HG03135 (cell line): ENCODE results near the gene HOXD10.

ENCODE experiments used
- ATAC-seq: cut with Tn5 transposase; IDR thresholded peaks from one replicate; pipeline ENCODE4 v1.9.1; 2021; ENCODE audit warnings: mild to moderate bottlenecking, moderate library complexity; ENCODE audit not compliant: unreplicated experiment

HOXD10 gene

DNA sequence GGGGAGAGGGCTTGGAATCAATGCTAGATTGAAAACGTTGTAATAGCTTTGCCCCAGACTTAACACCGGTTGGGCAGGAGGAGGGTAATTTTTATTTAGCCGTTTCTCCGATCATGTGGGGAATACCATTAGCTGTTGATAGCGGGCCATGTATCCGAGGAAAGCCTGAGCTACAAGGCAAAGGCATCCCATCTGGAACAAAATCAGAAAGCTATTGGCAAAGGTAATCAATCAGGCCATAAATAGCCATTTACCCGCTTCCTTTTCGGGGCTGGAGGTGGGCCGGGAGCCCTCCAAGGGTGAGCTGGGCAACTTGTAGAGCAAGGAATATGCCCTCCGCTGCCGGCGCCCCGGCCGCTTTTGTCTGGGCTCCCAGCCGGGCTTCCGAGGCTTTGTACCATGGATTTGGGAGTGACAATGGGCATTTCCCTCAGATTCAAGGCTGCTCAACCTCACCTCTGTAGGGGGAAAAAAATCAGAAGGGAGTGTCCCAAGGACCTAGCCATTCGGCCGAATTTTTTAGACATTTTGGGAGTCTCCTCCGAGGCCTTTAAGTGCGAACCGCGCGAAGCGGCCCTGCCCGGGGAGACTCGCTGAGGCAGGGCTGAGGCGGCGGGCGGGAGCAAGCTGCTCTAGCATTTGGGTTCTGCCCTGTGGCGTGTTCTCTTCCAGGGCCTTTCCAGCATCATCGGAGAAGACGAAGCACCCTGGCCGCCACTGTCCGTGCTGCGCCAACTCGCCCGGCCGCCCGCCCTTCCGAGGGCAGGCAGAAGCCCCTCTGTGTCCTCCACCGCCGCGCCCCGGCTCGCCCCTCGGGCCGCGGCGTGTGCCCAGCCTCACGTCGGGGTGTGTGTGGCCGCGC lies 4.8 kb downstream of the HOXD10 start:
- ATAC-seq, result no peak

DNA sequence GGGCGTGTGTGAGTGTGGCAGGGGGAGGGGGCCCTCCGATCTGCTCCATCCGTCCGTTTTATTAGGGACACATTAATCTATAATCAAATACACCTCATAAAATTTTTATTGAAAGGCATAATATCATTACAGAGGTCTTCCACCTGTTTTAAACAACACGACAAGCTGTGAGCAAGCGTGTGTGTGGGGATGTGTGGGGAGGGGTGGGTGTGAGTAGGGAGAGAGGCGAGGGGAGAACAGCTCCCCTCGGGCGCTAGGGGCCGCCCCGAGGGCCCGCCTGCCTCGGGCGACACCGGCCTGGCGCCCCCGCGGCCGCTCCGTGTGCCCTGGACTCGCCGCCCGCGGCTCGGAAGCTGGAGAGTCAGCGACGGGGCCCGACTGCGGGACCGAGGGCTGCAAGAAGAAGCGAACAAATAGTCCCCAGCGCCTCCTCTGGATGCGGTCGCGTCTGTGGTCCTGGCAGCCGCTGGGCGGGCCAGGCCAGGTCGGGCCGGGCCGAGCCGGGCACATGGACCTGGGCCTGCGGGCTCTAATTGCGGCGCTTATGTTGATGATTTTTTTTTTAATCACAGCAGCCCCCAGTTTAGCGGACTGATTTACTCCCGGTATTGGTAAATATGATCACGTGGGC lies 5.6 kb downstream of the HOXD10 start:
- no peak for ATAC-seq

DNA sequence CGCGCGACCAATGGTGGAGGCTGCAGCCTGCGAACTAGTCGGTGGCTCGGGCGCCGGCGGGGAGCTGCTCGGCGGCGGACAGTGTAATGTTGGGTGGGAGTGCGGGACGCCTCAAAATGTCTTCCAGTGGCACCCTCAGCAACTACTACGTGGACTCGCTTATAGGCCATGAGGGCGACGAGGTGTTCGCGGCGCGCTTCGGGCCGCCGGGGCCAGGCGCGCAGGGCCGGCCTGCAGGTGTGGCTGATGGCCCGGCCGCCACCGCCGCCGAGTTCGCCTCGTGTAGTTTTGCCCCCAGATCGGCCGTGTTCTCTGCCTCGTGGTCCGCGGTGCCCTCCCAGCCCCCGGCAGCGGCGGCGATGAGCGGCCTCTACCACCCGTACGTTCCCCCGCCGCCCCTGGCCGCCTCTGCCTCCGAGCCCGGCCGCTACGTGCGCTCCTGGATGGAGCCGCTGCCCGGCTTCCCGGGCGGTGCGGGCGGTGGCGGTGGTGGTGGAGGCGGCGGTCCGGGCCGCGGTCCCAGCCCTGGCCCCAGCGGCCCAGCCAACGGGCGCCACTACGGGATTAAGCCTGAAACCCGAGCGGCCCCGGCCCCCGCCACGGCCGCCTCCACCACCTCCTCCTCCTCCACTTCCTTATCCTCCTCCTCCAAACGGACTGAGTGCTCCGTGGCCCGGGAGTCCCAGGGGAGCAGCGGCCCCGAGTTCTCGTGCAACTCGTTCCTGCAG lies 6.3 kb downstream of the HOXD10 start, which contains the start of gene HOXD9:
TSS of gene HOXD9 (plus strand) at position 37 of the 728 bp plus-strand sequence. CDS start at position 87, 50 bp downstream.
- no peak for ATAC-seq

DNA sequence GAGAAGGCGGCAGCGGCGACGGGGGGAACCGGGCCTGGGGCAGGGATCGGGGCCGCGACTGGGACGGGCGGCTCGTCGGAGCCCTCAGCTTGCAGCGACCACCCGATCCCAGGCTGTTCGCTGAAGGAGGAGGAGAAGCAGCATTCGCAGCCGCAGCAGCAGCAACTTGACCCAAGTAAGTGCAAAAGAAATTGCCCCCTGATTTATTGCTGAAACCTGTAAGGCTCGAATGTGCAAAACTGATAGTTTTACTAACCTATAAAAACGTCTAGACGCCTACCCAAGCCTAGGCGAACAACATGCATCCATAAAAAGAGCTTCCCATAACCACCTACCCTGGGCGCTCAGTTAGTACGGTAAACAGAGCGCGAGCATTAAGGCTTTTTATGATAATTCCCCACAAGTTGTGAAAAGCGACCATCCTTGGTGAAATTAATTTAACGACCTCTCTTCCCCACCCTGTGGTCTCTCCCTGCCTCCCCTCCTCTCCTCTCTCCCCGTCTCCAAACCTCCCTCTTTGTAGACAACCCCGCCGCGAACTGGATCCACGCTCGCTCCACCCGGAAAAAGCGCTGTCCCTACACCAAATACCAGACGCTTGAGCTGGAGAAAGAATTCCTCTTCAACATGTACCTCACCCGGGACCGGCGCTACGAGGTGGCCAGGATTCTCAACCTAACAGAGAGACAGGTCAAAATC lies 7.0 kb downstream of the HOXD10 start:
- ATAC-seq, result no peak

DNA sequence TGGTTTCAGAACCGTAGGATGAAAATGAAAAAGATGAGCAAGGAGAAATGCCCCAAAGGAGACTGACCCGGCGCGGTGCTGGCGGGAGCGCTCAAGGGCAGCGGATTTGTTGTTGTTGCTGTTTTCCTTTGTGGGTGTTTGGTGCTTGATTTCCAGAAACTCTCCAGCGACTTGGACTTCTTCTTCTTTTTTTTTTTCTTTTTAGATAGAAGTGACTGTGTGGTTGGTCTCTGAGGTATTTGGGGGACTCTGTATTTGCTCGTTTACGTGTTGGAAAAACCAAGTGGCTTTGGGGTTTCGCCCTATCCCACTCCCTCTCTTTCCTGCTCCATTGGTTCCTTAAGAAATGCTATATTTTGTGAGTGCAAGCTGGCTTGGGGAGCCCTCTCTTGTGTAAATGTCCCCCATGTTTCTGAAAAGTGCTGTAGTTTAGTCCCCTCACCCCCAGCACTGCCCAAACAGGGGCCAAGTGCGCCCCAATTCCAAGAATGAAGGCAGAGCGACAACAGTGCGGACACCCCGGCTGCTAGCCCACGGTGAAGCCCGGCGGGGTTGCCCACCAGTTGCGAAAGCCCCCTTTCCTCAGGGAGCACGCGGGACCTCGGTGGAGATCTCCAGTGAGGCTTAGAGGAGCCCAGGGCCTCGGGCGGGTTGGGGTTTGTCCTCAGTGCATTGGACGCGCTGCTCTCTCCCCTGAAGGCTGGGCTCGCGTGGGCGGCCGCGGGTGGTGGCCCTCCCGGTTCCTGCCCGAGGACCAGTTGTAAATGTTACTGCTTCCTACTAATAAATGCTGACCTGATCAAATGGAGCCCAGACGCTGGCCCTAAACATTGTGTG lies 7.8 kb downstream of the HOXD10 start:
- no peak for ATAC-seq

DNA sequence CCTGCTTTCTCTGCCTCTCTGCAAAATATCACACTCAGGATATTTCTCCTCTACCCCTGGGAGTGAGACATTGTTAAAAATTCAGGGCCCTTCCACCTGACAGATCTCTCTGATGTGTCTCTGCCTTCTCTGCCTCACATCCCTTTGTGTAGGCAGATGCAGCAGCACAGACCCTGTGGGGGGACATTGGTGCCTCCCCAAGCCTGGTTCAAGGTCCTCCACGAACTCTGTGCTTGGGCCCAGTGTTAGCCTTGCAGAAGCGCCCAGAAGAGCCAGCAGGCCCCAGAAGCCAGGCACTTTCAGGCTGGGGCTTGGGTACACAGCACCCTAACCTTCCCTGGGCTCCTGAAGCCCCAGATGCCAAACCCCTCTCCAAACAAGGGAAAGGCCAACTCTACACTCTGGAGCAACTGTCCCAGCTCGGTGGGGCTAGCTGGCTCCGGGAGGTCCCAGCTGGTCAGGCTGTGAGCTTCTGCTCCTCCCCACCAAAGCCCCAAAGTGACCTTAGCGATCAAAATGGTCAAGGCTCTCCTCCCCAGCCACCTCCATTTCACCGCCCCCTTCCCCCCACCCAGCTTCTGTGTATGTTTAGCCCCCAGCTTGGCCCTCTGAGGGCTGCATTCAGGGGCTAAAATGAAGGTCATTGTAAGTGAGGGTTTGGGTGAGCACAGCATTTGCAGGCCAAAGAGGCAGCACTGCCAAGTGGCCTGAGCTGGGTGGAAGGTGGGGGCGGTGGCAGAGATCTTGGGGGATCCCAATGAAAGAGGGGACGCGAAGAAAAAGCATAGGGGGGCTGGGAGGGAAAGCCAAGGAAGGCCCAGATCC lies 8.6 kb downstream of the HOXD10 start:
- no peak for ATAC-seq

DNA sequence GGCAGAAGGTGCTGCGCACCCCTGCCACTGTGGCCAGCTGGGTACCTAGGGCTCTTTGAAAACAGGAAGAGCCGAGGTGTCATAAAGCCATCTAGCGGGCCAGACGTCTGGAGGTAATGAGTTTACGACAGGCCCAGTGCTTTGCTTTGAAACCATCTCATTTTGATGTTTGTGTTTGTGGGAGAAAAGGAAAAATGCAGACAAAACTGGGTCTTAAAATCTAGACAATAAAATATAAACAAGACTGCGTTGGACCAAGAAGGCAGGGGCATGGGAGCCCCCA lies 9.1 kb downstream of the HOXD10 start:
- ATAC-seq, result no peak

DNA sequence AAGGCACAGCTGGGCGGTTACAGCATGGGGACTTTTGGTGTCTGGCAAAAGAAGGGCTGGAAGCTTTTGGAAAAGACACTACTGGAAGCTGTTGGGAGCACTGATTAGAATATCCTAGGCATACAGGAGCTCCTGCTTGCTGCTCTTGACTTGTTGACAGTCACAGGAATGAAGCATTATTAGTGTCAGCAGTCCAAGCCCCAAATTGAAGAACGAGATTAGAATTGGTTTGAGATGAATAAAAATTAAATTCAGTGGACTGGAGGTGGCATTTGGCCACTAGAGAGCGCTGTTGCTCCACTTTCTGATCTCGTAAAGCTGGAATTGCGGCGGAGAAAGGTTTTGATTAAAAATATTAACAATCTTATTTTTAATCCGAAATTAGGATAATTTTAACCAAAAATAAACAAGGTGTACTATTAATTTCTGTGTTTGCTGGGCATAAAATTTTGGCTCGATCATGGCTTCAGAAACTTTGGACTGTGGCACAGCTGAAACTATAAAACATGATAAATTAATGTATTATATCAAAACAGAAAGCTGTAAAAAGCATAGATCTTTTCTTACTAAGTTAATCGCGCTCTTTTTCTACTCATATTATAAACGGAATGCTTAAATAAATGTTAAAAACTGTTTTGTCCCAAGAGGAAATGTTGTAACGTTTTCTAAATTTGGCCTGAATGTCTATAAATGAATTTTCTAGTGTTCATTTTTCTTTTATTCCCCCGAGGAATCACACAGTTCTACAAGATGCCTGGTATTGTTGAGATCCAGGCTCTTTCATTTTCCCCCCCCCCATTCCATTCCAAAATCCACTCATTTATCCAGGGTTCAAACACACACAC lies 10.6 kb downstream of the HOXD10 start:
- ATAC-seq, result no peak

DNA sequence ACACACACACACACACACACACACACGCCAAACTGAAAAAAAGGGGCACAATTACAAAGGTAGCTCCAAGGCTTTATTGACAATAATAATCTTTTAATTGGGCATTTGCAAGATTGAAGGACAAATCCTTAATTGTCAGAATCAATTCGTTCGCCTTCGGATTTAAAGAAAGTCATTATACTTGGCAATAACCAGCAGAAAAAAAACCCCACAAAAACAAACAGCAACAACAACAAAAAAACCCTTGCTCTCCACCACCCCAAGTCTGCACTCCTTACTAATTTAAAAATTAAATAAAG lies 11.1 kb downstream of the HOXD10 start:
- no peak for ATAC-seq

DNA sequence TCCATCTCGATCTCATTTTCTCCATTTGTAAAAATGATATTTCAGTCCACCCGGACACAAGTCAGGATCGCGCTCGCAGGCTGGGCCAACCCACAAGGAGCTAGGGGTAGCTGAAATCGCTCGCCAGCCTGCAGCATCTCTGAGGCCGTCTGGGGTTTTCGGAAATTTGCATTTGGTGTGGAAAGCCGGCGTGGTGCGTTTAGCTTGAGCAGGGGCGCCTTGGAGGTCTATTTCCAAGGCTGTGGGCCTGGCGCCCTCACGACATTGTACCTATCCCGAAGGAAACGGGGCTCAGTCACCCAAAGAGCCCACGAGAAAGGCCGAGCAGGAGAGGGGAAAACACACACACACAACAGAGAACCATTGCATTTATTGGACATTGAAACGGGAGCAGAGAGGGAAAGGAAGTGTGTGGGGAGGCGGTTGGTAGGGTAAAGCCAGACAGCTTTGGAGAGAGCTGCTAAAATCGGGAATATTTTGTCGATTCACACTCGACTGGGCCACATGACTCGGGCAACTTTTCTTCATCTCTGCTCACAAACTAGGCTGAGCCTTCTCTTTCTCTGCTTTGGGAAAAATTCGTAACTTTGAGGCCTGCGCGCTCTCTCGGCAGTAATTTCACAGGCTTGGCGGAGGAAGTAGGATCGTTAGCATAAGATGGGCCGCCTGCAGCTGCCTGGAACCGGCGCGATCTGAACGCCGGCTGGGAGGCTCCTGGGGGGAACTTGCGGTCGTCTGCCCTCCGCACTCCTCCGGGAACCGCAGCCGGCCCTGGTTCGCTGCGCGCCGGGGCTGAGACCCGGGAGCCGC lies 11.8 kb downstream of the HOXD10 start:
- no peak for ATAC-seq

DNA sequence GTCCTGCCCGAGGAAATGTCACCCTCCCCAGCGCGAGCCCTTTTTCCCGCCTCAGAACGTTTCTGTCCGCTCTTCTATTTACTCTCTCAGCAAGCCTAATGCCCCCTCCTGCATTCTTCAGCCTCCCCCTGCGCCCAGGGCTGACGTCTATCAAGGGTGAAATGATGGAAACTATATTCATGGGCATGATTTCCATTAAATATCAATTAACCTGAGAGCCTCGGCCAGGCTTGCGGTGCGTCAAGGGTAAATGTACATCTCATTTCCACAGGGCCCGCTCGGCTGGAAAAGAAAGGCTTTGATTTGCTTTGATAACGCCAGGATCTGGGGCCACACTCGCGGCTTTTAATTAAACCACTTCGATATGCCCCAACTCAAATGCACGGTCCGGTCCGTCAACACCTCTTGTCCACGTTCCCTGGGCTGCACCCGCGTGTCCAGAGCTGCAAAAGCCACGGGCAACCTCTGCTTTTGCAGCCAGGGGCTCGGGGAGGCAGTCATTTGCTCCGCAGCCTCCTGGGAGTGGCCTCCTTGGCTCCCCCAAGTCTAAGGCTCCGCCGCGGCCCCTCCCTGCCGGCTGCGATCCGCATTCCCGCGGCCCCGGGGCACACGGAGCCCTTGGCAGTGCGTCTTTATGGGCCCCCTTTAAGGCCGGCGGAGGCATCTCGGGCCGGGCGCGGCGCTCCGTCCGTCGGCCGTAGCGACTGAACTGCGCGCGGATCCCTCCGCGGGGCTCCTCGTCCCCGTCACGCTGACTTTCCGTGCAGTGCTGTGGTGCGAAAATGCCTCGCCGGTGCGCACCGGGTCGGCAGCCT lies 12.6 kb downstream of the HOXD10 start, which contains the start of gene HOXD8:
TSS of gene HOXD8 (plus strand) at position 724 of the 815 bp plus-strand sequence. CDS start 662 bp downstream, outside the sequence.
- ATAC-seq, result no peak

DNA sequence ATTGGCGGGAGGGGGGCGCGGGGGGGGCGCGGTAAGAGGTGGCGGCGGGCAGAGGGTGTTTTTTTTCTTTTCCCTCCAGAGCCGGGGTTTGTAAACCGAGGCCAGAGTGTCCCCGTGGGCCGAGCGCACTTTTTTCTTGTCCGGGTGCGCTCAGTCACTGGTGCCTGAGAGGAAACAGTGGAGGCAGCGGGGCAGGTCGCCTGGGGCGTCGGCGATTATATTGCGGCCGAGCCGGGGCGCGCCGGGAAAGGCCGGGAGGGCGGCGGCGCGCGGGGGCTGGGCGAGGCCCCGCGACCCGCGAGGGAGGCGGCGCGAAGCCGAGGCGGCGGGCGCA lies 13.2 kb downstream of the HOXD10 start:
- ATAC-seq, result no peak

DNA sequence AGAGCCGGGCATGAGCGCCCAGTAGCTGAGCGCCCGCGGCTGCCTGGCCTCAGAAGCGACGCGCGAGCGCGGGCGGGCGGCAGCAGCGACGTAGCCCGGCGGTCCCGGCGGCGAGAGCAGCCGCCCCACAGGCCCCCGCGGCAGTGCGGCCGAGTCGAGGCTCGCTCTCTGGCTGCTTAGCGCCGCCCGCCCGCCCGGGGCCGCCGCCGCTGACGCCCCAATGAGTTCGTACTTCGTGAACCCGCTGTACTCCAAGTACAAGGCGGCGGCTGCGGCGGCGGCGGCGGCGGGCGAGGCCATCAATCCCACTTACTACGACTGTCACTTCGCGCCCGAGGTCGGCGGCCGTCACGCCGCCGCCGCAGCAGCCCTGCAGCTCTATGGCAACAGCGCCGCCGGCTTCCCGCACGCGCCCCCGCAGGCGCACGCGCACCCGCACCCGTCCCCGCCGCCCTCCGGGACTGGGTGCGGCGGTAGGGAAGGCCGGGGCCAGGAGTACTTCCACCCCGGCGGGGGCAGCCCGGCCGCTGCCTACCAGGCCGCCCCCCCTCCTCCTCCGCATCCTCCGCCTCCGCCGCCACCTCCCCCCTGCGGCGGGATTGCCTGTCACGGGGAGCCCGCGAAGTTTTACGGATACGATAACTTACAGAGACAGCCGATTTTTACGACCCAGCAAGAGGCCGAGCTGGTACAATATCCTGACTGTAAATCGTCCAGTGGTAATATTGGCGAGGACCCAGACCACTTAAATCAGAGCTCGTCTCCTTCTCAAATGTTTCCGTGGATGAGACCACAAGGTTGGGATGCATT lies 13.8 kb downstream of the HOXD10 start:
- no peak for ATAC-seq

DNA sequence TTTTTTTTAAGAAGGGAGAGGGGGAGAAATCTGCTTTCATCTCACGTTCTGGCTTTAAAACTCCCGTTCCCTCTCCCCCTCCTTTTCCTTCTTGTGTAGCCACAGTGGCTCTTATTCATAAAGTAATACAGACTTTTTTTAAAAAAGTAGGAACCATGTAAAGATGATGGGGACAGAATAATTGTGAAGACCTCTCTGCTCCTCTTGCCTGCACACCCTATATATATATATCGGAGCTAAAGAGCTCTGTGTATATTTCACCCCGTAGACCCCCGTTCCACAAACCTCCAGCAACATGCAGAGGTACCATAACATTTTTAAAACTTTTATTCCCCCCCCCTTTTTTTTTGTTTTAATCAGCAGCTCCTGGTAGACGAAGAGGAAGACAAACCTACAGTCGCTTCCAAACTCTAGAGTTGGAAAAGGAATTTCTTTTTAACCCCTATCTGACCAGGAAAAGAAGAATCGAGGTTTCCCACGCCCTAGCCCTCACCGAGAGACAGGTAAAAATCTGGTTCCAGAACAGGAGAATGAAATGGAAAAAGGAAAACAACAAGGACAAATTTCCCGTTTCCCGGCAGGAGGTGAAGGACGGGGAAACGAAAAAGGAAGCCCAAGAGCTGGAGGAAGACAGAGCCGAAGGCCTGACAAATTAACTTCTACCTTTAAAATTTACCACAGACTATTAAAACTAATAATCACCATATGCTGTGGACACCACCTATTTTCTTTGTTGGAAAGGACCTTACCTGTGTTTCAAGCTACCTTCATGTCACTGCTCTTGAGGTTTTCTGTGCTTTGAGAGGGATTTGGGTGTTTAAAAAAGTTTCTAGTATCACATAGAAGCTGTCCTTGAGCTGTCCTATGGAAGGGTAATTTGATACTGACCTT lies 14.6 kb downstream of the HOXD10 start:
- ATAC-seq, result no peak

DNA sequence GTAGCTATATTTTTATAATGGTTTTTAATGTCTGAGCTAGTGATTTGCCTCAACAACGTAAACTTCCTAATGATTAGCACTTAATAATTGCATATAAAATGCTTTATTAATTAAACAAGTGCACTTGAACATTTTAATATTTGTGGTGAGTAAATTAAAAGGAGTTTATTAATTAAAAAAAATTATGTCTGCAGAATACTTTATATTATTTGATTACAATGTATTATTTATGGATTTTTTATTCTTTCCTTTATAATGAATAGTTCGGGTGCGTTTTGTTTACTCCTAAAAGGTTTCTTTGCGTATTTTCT lies 15.2 kb downstream of the HOXD10 start:
- ATAC-seq, result no peak
